ENCODE results near the gene EIPR1.

DNA sequence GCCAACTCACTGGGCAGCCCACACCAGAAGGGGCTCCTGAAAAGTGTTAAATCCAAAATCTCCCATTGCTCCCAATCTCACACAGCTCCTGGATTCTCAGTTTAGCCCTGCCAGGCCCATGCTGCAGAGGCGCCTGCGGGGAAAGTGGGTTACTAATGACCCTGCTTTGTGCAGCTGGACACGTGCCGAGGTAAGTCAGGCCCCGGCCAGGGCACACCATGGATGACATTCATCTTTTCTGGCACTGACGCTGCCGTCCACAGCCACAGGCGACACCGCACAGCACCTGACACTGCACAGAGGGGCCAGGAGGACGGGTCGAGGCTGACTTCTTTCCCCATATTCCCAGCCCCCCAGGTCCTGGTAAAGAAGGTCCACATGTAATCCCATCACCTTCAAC is 193.5 kb downstream of the EIPR1 start:
- no peak for TF ChIP-seq EZH2 (IDR thresholded peaks at IDR 0.05)
- no peak for TF ChIP-seq POLR2AphosphoS5 (IDR thresholded peaks at IDR 0.05; ENCODE audit: borderline replicate concordance, low read depth, low read length)

Measured in SK-N-MC (cell line).